Endometrial microvascular endothelial cells (primary cell): ENCODE measurements around the gene GALNT18. TPM values are rescaled to one million over a fixed set of nuclear protein-coding genes. Genes with fewer than 3 reads are reported as not detected.

Experiments used
- in situ Hi-C: cut with HindIII; loops from 2 replicates; pipeline ENCODE4 v1.10.0; 2017; ENCODE audit warnings: low sequenced_read_pairs, low pct_unique_long_range_greater_than_20kb; ENCODE audit errors: inconsistent ontology term
- total RNA-seq: library from RNA; depleted of rRNA; stranded (reverse); fragments of >200 nt; gene quantifications from one replicate; pipeline ENCODE4 v1.2.3, GENCODE V29; 2015; ENCODE audit errors: inconsistent ontology term

Gene GALNT18
- total RNA-seq, 1 donor from 2014 or later, result 39.8 TPM

GRCh38 chr11:11486002-11486401 is 135.8 kb downstream of the GALNT18 start:
- in situ Hi-C loops, result no loop called here

- in situ Hi-C loops, result no loop called here
Observed at GRCh38 chr11:11483627-11484026, 138.2 kb downstream of the GALNT18 start.

- in situ Hi-C loops, result no loop called here
Observed at GRCh38 chr11:11482730-11483129, 139.1 kb downstream of the GALNT18 start.

GRCh38 chr11:11481371-11481770 is 140.4 kb downstream of the GALNT18 start:
- in situ Hi-C loops, result no loop called here

GRCh38 chr11:11480971-11481370 is 140.8 kb downstream of the GALNT18 start:
- in situ Hi-C loops, result no loop called here

GRCh38 chr11:11478687-11479086 is 143.1 kb downstream of the GALNT18 start:
- in situ Hi-C loops, result no loop called here

- in situ Hi-C loops, result no loop called here
Observed at GRCh38 chr11:11477695-11478420, 143.9 kb downstream of the GALNT18 start.

- in situ Hi-C loops, result no loop called here
Observed at GRCh38 chr11:11476971-11477645, 144.7 kb downstream of the GALNT18 start.

- in situ Hi-C loops, result no loop called here
Observed at GRCh38 chr11:11476499-11476898, 145.3 kb downstream of the GALNT18 start.

- in situ Hi-C loops, result no loop called here
Observed at GRCh38 chr11:11472106-11472505, 149.7 kb downstream of the GALNT18 start.

GRCh38 chr11:11471201-11471600 is 150.6 kb downstream of the GALNT18 start:
- in situ Hi-C loops, result no loop called here

GRCh38 chr11:11468954-11469353 is 152.9 kb downstream of the GALNT18 start:
- in situ Hi-C loops, result no loop called here

- in situ Hi-C loops, result no loop called here
Observed at GRCh38 chr11:11467312-11467711, 154.5 kb downstream of the GALNT18 start.

- in situ Hi-C loops, result no loop called here
Observed at GRCh38 chr11:11464555-11464954, 157.2 kb downstream of the GALNT18 start.

GRCh38 chr11:11463405-11463804 is 158.4 kb downstream of the GALNT18 start:
- in situ Hi-C loops, result no loop called here

- in situ Hi-C loops, result no loop called here
Observed at GRCh38 chr11:11461473-11461872, 160.3 kb downstream of the GALNT18 start.

GRCh38 chr11:11459578-11459977 is 162.2 kb downstream of the GALNT18 start:
- in situ Hi-C loops, result no loop called here

GRCh38 chr11:11458485-11458884 is 163.3 kb downstream of the GALNT18 start:
- in situ Hi-C loops, result no loop called here

- in situ Hi-C loops, result no loop called here
Observed at GRCh38 chr11:11458001-11458400, 163.8 kb downstream of the GALNT18 start.

GRCh38 chr11:11456866-11457265 is 164.9 kb downstream of the GALNT18 start:
- in situ Hi-C loops, result no loop called here
